Ishikawa (cell line): ENCODE data around the gene THAP4.

Source experiments
- CEBPB ChIP-seq: IDR thresholded peaks from 2 replicates; pipeline ENCODE4 v1.6.1; 2012
- CREB1 ChIP-seq: IDR thresholded peaks from 2 replicates; pipeline ENCODE4 v1.6.1; 2012; ENCODE audit warnings: low read depth
- EGR1 ChIP-seq: IDR thresholded peaks from 2 replicates; pipeline ENCODE4 v1.6.1; 2012
- EP300 ChIP-seq: IDR thresholded peaks from 2 replicates; pipeline ENCODE4 v1.6.1; 2012; ENCODE audit warnings: borderline replicate concordance
- FOXM1 ChIP-seq: IDR thresholded peaks from 2 replicates; pipeline ENCODE4 v1.6.1; 2012; ENCODE audit warnings: low read depth, borderline replicate concordance
- NFIC ChIP-seq: IDR thresholded peaks from 2 replicates; pipeline ENCODE4 v1.6.1; 2012
- RAD21 ChIP-seq: IDR thresholded peaks from 2 replicates; pipeline ENCODE4 v1.6.1; 2012; ENCODE audit warnings: low read depth
- REST ChIP-seq: IDR thresholded peaks from 2 replicates; pipeline ENCODE4 v1.6.1; 2012; ENCODE audit warnings: low read depth, mild to moderate bottlenecking
- TAF1 ChIP-seq: IDR thresholded peaks from 2 replicates; pipeline ENCODE4 v1.6.1; 2012; ENCODE audit warnings: low read depth, mild to moderate bottlenecking
- TCF12 ChIP-seq: IDR thresholded peaks from 2 replicates; pipeline ENCODE4 v1.6.1; 2012; ENCODE audit warnings: low read depth
- TF ChIP-seq, protein P1 (sequence below): IDR thresholded peaks from 2 replicates; pipeline ENCODE4 v1.6.1; 2012
- TF ChIP-seq, protein P2 (sequence below): IDR thresholded peaks from 2 replicates; pipeline ENCODE4 v1.6.1; 2012

GRCh38 chr2:241595600-241596140 lies 41.3 kb downstream of the THAP4 start:
- TF ChIP-seq, protein P1, sequence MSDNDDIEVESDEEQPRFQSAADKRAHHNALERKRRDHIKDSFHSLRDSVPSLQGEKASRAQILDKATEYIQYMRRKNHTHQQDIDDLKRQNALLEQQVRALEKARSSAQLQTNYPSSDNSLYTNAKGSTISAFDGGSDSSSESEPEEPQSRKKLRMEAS: no peak
- TF ChIP-seq NFIC (no peak), EP300 (no peak), REST (no peak), TAF1 (no peak), RAD21 (peak; percentile 5; the same call in 1 of the 2 replicates), TCF12 (no peak), FOXM1 (no peak), EGR1 (no peak), CEBPB (no peak), CREB1 (no peak)
- TF ChIP-seq, protein P2, sequence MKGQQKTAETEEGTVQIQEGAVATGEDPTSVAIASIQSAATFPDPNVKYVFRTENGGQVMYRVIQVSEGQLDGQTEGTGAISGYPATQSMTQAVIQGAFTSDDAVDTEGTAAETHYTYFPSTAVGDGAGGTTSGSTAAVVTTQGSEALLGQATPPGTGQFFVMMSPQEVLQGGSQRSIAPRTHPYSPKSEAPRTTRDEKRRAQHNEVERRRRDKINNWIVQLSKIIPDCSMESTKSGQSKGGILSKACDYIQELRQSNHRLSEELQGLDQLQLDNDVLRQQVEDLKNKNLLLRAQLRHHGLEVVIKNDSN: no peak
